ENCODE results near the gene PLEKHA5.
"Not testable (repeated sequence)": the region's sequence is repeated elsewhere in the genome, so short reads cannot be mapped to it uniquely, and the experiment has no call there.

Gene PLEKHA5

GRCh38 chr12:19203539-19204506 lies 74.3 kb downstream of the PLEKHA5 start:
- no peak for DNase-seq (ENCODE audit: low read depth)

- no peak for DNase-seq (ENCODE audit: low read depth)
Observed at GRCh38 chr12:19205120-19205519, 75.6 kb downstream of the PLEKHA5 start.

- no peak for DNase-seq (ENCODE audit: low read depth)
Observed at GRCh38 chr12:19206493-19207077, 77.1 kb downstream of the PLEKHA5 start.

GRCh38 chr12:19208456-19208855 lies 78.9 kb downstream of the PLEKHA5 start:
- no peak for DNase-seq (ENCODE audit: low read depth)

GRCh38 chr12:19209661-19210060 lies 80.1 kb downstream of the PLEKHA5 start:
- DNase-seq (ENCODE audit: low read depth) = no peak

- no peak for DNase-seq (ENCODE audit: low read depth)
Observed at GRCh38 chr12:19211802-19212201, 82.3 kb downstream of the PLEKHA5 start.

- DNase-seq (ENCODE audit: low read depth) = no peak
Observed at GRCh38 chr12:19212245-19212644, 82.7 kb downstream of the PLEKHA5 start.

GRCh38 chr12:19214020-19214419 lies 84.5 kb downstream of the PLEKHA5 start:
- DNase-seq (ENCODE audit: low read depth) = no peak

GRCh38 chr12:19215115-19215514 lies 85.6 kb downstream of the PLEKHA5 start:
- DNase-seq (ENCODE audit: low read depth) = no peak

- DNase-seq (ENCODE audit: low read depth) = no peak
Observed at GRCh38 chr12:19217446-19217845, 87.9 kb downstream of the PLEKHA5 start.

- DNase-seq (ENCODE audit: low read depth) = no peak
Observed at GRCh38 chr12:19220205-19220604, 90.7 kb downstream of the PLEKHA5 start.

GRCh38 chr12:19220852-19221466 lies 91.4 kb downstream of the PLEKHA5 start:
- DNase-seq (ENCODE audit: low read depth) = no peak

- DNase-seq (ENCODE audit: low read depth) = no peak
Observed at GRCh38 chr12:19222558-19222957, 93.0 kb downstream of the PLEKHA5 start.

- DNase-seq (ENCODE audit: low read depth) = no peak
Observed at GRCh38 chr12:19223018-19223417, 93.5 kb downstream of the PLEKHA5 start.

GRCh38 chr12:19223695-19224094 lies 94.2 kb downstream of the PLEKHA5 start:
- DNase-seq (ENCODE audit: low read depth) = no peak

GRCh38 chr12:19224746-19225145 lies 95.2 kb downstream of the PLEKHA5 start:
- no peak for DNase-seq (ENCODE audit: low read depth)

GRCh38 chr12:19227190-19227879 lies 97.8 kb downstream of the PLEKHA5 start:
- DNase-seq (ENCODE audit: low read depth) = no peak

- DNase-seq (ENCODE audit: low read depth) = no peak
Observed at GRCh38 chr12:19227880-19228210, 98.3 kb downstream of the PLEKHA5 start.

GRCh38 chr12:19229021-19229420 lies 99.5 kb downstream of the PLEKHA5 start:
- not testable (repeated sequence) for DNase-seq (ENCODE audit: low read depth)

- no peak for DNase-seq (ENCODE audit: low read depth)
Observed at GRCh38 chr12:19230299-19230866, 100.8 kb downstream of the PLEKHA5 start.

GRCh38 chr12:19230896-19231295 lies 101.4 kb downstream of the PLEKHA5 start:
- DNase-seq (ENCODE audit: low read depth) = no peak

GRCh38 chr12:19234171-19234704 lies 104.7 kb downstream of the PLEKHA5 start:
- no peak for DNase-seq (ENCODE audit: low read depth)
